Activated naive CD4-positive, alpha-beta T cell treated with Interleukin-2 at 50 U/mL for 16 hours (primary cell): ENCODE measurements around the gene ROBO1.

Source experiments
- DNase-seq: peaks from one replicate; pipeline ENCODE4 v3.0.0-alpha.2; 2020

The ROBO1 gene

GRCh38 chr3:79001255-79001654 is 766.5 kb downstream of the ROBO1 start:
- DNase-seq: no peak

GRCh38 chr3:78999139-78999538 is 768.7 kb downstream of the ROBO1 start:
- DNase-seq: no peak

GRCh38 chr3:78995087-78995486 is 772.7 kb downstream of the ROBO1 start:
- DNase-seq: no peak

DNA sequence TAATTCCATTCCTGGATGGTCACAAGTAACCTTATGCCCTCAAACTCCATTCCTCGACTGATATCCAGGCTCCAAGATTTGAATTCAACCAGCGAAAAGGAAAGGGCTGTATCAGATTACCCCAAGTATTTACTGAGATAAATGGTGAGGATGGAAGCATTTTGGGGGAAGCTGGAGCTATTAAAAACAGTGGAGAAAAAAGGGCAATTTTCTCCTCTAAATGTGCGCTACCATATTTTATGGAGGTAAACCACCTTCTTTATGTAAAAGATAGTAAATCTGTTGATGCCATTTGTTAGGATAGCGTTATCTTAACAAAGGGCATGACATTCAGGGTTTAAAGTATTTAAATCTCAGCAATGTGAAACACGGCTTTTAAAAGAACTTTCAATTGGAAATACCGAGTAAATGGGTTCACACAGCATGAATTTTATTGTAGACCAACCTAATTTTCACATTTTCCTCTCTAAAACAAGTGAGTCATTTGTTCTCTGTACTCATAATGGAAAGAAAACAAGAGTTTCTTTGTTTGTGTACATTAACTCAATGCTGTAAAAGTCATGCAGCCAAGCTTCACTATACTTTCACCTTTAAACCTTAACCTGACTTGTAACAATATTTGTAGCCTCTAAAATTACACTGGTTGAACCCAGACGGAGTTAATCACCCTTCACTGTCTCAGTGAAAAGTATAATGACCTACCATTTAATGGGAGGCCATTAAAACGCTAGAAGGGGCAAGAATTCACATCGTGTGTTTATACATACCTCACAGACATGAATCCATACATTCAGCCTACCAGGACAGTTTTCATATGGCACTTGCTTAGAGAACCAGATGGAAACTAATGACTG is 773.4 kb downstream of the ROBO1 start:
- no peak for DNase-seq

DNA sequence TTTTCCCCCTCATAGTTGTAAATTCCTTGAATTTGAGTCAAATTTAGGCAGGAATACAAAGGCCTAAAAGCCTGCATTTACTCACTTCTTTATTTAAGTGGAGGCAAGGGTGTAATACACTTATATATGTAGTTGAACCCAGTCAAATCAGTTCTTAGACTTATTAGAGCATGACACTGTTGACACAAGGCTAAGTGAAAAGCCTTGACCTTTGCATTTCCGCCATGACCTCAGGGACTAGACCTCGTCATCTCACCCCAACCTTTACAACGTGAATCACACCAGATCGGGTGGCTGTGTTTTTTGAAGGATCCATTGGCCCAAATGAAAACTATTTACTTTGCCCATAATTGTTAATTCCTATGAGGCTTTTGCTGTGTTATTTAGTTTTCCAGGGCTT is 774.4 kb downstream of the ROBO1 start:
- DNase-seq: no peak

DNA sequence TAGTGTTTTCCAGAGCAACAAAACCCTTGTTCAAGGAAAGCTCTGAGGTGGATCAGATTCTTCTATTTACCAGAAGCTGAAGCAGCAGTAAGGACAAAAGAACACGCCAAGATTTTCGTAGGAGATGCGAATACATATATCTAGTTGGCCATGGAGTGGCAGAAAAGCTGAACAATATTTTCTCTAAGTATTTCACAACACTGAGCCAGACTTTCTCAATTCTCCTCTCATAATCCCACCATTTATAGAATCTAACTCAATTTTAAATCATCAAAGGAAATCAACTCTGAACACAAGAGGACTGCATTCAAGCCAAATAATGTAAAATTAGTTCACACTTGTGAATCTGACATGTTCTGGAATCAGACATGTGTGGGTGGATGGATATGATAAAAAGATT is 775.0 kb downstream of the ROBO1 start:
- DNase-seq: no peak

GRCh38 chr3:78992400-78992799 is 775.4 kb downstream of the ROBO1 start:
- DNase-seq: no peak

GRCh38 chr3:78991656-78992055 is 776.1 kb downstream of the ROBO1 start:
- DNase-seq: no peak

- DNase-seq: no peak
These were observed 777.6 kb downstream of the ROBO1 start for GRCh38 chr3:78990156-78990555.

DNA sequence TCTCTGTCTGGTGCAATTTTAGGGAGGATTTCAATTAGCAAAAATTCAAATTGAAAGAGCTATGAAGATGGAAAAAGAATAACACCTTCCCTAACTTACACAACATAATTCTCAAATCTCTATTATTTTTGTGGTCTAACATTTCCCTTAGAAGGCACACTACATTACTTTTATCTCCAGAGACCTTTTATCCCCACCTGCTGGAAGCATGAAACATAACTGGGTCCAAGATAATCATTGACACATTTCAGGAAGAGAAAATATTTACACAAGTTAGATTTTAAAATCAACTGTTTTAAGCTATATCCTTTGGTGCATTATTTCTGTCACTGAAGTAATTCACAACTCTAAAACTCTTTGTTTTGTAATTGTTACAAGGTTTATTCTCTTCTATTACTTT is 779.5 kb downstream of the ROBO1 start:
- DNase-seq: no peak

- no peak for DNase-seq
These were observed 781.2 kb downstream of the ROBO1 start for GRCh38 chr3:78986416-78987101.

- DNase-seq: no peak
These were observed 781.8 kb downstream of the ROBO1 start for GRCh38 chr3:78985981-78986380.

GRCh38 chr3:78979028-78979427 is 788.8 kb downstream of the ROBO1 start:
- DNase-seq: no peak

DNA sequence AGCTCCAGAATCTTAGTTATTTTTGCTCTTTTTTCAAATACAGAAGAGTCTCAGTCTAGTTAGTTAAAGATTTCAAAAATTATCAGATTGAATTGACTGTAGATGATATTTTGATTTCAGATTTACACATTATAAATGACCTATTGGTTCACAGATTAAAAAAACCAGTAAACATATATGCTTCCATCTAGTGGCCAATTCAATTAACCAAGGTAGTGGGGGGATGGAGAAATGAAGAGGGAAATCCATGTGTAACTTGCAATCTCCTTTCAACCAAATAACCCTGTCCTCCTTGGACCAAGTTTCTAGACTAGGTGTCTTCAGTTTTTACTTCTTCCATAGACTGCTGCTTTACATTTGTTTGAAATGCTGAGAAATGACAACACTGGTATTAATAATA is 789.8 kb downstream of the ROBO1 start:
- DNase-seq: no peak

DNA sequence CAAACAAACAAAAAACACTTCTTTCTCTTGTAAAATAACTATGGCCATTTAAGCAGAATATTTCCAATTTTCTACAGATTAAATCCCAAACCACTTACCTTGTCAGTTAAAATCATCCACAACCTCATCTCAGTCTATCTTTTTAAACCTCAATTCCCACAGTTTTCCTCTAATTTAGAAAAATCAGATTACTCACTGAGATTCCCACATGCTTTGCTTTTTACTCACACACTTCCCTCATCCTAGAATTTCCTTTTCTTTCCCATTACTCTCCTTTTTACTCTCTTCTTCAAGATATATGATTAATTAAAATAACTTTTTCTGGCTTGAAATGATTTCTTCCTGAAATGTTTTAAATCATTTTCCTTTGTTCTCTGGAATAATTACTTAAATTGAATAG is 790.7 kb downstream of the ROBO1 start:
- no peak for DNase-seq

GRCh38 chr3:78976200-78976599 is 791.6 kb downstream of the ROBO1 start:
- no peak for DNase-seq

- no peak for DNase-seq
These were observed 793.5 kb downstream of the ROBO1 start for GRCh38 chr3:78974181-78974790.

DNA sequence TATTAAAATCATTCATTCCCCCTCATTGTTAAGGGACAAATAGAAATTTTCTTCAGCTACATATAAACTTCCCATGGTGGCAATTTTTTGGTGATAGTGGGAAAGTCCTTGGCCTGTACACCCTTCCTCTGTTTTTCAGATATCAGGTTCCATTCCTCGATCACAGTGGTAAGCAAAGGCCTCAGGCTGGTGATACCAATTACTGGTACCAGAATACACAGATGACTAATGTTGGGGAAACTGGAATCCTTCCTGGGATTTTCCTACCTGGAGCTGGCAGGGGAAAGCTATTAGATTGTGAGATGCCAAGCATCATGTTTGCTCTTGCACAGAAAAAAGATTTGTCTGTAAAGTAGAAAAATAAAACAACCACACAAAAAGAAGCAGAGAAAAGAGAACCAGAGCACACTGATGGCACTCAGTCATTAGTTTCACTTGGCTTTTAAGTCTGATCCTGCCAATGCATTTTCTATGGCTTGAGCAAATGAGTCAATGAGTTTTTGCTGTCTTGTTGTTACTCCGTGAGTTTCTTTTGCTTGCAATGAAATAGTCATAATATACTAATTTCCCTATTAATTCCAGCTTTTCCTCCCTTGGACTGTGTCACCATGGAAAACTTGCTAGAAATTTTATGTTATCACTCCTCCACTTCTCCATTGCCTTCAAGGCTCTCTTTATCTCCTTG is 795.0 kb downstream of the ROBO1 start:
- DNase-seq: no peak

- DNase-seq: no peak
These were observed 797.1 kb downstream of the ROBO1 start for GRCh38 chr3:78970656-78971055.

DNA sequence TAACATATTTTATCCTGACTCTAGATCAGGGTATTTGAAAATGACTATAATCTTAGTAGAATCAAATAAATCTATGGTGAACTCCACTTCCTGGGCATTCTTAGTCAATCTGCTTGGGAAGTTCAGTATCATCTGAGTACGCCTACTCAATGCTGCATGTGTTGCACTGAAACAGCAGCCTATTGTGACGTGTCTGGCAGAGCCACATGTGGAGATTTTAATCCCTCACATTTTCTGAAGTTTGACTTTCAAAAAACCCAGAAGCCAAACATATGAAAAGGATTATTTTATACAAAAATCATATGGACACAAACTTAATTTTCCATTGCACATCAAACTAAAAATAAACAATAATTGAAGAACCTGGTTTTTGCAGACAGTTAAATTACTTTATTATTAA is 798.3 kb downstream of the ROBO1 start:
- no peak for DNase-seq

DNA sequence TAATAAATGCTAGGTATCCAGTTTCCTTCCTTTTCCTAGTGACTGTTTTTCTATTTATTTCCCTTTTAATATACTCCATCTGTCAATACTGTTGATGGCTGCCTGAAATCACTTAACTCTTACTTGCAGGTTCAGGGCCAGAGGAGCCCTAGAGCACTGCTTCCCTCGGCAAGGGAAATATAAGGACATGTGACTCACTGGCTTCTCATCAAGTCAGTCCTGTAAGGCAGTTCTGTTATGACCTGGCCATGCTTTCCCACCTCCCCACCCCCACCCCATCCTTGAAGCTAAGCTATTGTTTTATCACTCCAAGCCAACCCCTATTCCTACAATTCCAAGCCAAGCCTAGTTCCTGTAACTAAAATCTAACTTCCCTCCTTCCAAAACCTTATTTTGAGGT is 800.7 kb downstream of the ROBO1 start:
- no peak for DNase-seq

DNA sequence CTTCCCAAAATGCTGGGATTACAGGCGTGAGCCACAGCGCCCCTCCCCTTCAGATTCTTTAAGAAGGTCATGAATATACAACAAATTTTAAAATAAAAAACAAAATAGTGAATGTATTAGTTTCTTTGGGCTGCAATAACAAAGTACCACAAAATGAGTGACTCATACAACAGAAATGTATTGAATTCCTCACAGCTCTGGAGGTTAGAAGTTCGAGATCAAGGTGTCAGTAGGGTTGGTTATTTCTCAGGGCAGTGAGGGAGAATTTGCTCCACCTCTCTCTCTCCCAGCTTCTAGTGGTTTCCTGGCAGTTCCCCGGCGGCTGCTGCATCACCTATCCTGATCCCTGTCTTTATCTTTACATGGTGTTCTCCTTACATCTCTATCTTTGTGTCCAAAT is 804.0 kb downstream of the ROBO1 start:
- no peak for DNase-seq

DNA sequence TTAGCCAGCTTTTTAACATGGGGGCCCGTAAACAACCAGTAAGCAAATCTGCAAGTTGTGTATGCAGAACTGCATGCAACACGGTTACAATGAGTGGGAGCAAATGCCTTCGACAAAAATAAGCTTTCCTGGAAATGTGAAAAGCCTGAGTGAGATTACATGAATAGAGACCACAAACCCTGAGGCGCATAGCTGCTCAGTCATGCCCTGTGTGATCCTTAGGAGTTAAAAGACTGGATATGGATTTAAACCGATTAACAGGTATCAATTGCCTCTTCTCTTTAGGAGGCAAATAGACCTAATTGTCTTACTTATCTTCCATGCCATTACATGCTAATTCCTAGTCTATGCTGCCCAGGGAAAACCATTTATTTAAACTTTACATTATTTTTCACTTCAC is 810.3 kb downstream of the ROBO1 start:
- DNase-seq: no peak
